HepG2 (cell line): ENCODE results near the gene SLC25A22. TPM values are rescaled to one million over a fixed set of nuclear protein-coding genes. Genes with fewer than 3 reads are reported as not detected.

Source experiments
- CHD4 ChIP-seq: fragments of 200-600 bp; sonication (generic); IDR thresholded peaks from 2 replicates; pipeline ENCODE4 v1.7.0; 2017; ENCODE audit warnings: mild to moderate bottlenecking, low read length, borderline replicate concordance
- JDP2 ChIP-seq: sonication (generic); formaldehyde crosslinking; IDR thresholded peaks from 2 replicates; pipeline ENCODE4 v1.8.1; 2022; ENCODE audit warnings: missing genetic modification reagents, borderline replicate concordance
- MXD4 ChIP-seq: IDR thresholded peaks from 2 replicates; pipeline ENCODE4 v1.6.1; 2016; ENCODE audit warnings: mild to moderate bottlenecking, missing biosample characterization, missing genetic modification reagents
- PAWR ChIP-seq: sonication (generic); formaldehyde crosslinking; IDR thresholded peaks from 2 replicates; pipeline ENCODE4 v1.4.0; 2020; ENCODE audit warnings: missing genetic modification reagents, mild to moderate bottlenecking, borderline replicate concordance
- TFDP1 ChIP-seq: IDR thresholded peaks from 2 replicates; pipeline ENCODE4 v1.6.1; 2016; ENCODE audit warnings: missing compliant biosample characterization, missing genetic modification reagents, borderline replicate concordance
- ZNF318 ChIP-seq: sonication (generic); formaldehyde crosslinking; IDR thresholded peaks from 2 replicates; pipeline ENCODE4 v1.4.0; 2020; ENCODE audit warnings: mild to moderate bottlenecking, missing genetic modification reagents
- ZNF547 ChIP-seq: sonication (generic); formaldehyde crosslinking; IDR thresholded peaks from 2 replicates; pipeline ENCODE4 v1.5.1; 2020; ENCODE audit warnings: mild to moderate bottlenecking, missing genetic modification reagents
- ZNF737 ChIP-seq: sonication (generic); formaldehyde crosslinking; IDR thresholded peaks from 2 replicates; pipeline ENCODE4 v1.5.0; 2020; ENCODE audit warnings: missing genetic modification reagents, mild to moderate bottlenecking, borderline replicate concordance
- polyA plus RNA-seq, 8 experiments: library from polyadenylated mRNA; depleted of rRNA in 3 of 8; stranded (reverse) in 7 of 8; unstranded in 1 of 8; fragments of >200 nt; fragmentation: Illumina TruSeq in 4 of 8; extraction: Trizol in 4 of 8; gene quantifications; 2 replicates each; pipeline versions ENCODE4 v1.2.1 to v1.2.3, GENCODE V29; 2011 to 2016; ENCODE audit warnings: low read depth in 4 of 8, missing spikeins in 1 of 8, mixed read lengths in 1 of 8; ENCODE audit not compliant: insufficient read depth in 1 of 8
- total RNA-seq, 5 experiments: library from RNA; depleted of rRNA; stranded (reverse); fragments of >200 nt; fragmentation: Illumina TruSeq; extraction: Trizol; gene quantifications; 2 replicates each; pipeline ENCODE4 v1.2.3, GENCODE V29; 2016; ENCODE audit warnings: low read depth in 1 of 5
- TF ChIP-seq, protein P1 (sequence below): sonication (generic); formaldehyde crosslinking; IDR thresholded peaks from 2 replicates; pipeline ENCODE4 v1.9.0; 2021; ENCODE audit warnings: mild to moderate bottlenecking, missing genetic modification reagents

SLC25A22 gene
- total and polyA plus RNA-seq, 2 of the 13 experiments (the other 11 are each of a cell fraction or from before 2014, with no cell fraction given) = 12.4 to 19.2 TPM

- TF ChIP-seq ZNF318 (CRISPR knock-in tag) (no peak), CHD4 (no peak), JDP2 (CRISPR knock-in tag) (no peak), ZNF547 (CRISPR knock-in tag) (0 out of 2 replicates have a peak, but pooled peaks have one; percentile 56), ZNF737 (CRISPR knock-in tag) (no peak), PAWR (no peak), MXD4 (CRISPR knock-in tag) (no peak), TFDP1 (CRISPR knock-in tag) (peak; percentile 62; the same call in 1 of the 2 replicates)
- TF ChIP-seq, protein P1, sequence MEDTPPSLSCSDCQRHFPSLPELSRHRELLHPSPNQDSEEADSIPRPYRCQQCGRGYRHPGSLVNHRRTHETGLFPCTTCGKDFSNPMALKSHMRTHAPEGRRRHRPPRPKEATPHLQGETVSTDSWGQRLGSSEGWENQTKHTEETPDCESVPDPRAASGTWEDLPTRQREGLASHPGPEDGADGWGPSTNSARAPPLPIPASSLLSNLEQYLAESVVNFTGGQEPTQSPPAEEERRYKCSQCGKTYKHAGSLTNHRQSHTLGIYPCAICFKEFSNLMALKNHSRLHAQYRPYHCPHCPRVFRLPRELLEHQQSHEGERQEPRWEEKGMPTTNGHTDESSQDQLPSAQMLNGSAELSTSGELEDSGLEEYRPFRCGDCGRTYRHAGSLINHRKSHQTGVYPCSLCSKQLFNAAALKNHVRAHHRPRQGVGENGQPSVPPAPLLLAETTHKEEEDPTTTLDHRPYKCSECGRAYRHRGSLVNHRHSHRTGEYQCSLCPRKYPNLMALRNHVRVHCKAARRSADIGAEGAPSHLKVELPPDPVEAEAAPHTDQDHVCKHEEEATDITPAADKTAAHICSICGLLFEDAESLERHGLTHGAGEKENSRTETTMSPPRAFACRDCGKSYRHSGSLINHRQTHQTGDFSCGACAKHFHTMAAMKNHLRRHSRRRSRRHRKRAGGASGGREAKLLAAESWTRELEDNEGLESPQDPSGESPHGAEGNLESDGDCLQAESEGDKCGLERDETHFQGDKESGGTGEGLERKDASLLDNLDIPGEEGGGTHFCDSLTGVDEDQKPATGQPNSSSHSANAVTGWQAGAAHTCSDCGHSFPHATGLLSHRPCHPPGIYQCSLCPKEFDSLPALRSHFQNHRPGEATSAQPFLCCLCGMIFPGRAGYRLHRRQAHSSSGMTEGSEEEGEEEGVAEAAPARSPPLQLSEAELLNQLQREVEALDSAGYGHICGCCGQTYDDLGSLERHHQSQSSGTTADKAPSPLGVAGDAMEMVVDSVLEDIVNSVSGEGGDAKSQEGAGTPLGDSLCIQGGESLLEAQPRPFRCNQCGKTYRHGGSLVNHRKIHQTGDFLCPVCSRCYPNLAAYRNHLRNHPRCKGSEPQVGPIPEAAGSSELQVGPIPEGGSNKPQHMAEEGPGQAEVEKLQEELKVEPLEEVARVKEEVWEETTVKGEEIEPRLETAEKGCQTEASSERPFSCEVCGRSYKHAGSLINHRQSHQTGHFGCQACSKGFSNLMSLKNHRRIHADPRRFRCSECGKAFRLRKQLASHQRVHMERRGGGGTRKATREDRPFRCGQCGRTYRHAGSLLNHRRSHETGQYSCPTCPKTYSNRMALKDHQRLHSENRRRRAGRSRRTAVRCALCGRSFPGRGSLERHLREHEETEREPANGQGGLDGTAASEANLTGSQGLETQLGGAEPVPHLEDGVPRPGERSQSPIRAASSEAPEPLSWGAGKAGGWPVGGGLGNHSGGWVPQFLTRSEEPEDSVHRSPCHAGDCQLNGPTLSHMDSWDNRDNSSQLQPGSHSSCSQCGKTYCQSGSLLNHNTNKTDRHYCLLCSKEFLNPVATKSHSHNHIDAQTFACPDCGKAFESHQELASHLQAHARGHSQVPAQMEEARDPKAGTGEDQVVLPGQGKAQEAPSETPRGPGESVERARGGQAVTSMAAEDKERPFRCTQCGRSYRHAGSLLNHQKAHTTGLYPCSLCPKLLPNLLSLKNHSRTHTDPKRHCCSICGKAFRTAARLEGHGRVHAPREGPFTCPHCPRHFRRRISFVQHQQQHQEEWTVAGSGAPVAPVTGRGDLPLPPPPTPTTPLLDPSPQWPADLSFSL (CRISPR knock-in tag) = no peak
These were observed 32.4 kb upstream of the SLC25A22 start (continued) for GRCh38 chr11:830295-831117.
